HG03575 (cell line): Measurements from ENCODE around the gene EPS15.
"Not testable (repeated sequence)": the region's sequence is repeated elsewhere in the genome, so short reads cannot be mapped to it uniquely, and the experiment has no call there.

Experiments used
- ATAC-seq: cut with Tn5 transposase; IDR thresholded peaks from one replicate; pipeline ENCODE4 v1.9.1; 2021; ENCODE audit not compliant: unreplicated experiment, insufficient number of reproducible peaks, low FRiP score; ENCODE audit errors: extremely low read depth

The EPS15 gene

DNA sequence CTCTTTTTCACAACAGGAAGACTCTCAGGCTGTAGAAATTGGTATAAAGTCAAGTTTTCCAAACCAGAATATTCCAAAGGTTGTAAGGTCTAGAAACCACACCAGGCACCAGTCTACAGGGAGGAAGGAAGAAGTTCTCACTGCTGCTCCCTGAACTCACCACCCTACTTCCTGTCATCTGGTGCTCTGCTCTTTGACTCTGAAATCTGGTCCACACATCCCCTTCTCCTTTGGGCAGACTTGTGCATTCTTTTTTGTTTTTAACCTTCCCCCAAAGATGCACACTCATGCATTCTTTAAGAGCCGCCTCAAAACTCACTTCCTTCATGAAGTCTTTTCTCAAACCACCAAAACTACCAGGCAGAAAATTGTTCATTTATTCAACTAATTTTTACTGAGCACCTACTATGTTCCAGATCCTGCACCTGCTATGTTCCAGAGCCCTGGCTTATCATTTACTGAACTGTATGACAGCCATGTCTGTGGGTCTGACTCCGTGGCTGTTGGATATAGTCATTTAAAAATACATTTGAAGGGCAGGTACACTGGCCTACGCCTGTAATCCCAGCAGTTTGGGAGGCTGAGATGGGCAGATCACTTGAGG is 30.1 kb upstream of the EPS15 start:
- ATAC-seq: no peak

DNA sequence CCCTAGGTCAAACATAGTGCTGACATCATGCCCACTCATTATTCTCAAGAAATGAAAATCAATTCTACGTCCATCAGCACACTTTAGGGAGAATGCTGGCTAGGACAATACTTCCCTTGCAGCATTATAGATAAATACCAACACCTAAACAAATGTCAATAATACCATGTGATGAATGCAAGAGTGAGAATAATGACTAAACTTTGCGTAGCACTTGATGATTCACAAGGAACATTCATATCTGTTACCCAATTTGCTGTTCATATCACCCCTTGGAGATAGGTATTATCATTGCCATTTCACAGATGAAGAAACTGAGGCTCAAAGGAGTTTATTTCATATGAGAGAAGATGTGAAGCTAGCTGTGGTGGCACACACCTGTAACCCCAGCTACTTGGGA is 24.8 kb upstream of the EPS15 start:
- no peak for ATAC-seq

DNA sequence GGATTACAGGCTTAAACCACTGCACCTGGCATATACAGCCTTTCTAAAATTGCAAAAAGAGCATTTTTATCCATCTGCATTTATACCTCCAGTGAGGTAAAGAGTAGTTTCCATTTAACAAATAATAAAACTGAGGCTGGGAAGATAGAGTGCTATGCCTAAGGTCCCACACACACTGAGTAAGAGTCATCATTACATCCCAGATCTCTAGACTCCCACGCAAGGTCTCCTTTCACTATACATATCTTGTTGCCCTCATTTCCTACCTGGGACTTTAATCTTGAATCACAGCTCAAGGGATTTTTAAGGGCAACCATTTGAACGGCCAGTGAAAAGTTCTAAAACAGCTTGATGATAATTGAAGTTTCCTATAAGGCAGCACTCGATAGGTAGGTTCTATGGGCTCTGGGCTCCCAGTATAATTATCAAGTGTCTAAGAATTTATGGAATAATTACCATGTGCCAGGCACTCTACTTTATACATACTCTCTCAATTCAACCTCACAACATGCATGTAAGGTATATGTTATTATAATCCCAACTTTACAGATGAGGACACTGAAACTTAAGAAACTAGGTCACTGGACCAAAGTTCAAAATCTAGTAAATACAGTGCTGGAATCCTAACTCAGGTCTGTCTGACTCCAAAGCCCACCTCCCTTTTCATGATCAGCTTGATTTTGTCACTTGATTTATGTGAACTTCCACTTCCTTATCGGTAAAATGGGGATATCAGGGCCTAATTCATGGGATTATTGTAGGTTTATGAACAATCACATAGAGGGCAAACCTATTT is 23.3 kb upstream of the EPS15 start:
- no peak for ATAC-seq

DNA sequence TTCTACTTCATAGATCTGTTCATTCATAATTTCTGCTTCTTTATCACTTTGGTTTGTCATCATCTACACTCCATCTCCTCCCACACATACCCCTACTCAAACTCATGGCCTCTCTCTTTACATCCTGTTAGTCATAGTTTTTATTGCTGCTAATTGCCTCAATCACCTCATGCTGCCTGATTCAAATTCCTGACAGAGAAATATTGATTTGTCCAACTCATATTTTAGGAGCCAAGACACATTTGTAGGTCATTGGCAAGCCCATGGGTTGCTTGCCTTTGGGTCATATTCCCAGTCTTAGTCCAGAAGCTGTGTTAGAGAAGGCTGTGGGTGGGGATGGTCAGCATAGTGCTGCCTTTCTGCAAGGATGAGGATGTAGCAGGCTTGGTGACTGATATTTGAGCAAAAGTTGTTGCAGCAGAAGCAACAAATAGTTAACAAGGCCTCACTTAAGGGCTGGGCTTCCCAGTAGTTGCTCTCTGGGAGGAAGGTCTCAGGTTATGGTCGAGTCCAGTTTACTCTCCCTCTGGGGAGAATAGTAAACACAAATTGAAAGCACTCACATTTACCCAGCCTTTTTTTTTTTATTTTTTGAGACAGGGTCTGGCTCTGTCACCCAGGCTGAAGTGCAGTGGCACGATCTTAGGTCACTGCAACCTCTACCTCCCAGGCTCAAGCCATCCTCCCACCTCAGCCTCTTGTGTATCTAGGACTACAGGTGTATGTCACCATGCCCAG is 22.4 kb upstream of the EPS15 start:
- ATAC-seq: no peak

DNA sequence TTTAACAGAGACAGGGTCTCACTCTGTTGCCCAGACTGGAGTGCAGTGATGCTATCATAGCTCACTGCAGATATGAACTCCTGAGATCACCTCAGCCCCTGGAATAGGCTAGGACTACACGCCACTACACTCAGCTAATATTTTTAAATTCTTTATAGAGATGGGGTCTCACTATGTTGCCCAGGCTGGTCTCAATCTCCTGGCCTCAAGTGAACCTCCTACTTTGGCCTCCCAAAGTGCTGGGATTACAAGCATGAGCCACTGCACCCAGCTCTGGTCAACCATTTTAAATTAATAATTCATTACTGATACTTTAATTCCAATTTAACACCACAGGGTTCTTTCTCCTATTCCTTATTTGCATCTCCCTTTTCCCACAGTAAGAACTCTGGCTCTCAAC is 18.5 kb upstream of the EPS15 start:
- ATAC-seq: no peak

DNA sequence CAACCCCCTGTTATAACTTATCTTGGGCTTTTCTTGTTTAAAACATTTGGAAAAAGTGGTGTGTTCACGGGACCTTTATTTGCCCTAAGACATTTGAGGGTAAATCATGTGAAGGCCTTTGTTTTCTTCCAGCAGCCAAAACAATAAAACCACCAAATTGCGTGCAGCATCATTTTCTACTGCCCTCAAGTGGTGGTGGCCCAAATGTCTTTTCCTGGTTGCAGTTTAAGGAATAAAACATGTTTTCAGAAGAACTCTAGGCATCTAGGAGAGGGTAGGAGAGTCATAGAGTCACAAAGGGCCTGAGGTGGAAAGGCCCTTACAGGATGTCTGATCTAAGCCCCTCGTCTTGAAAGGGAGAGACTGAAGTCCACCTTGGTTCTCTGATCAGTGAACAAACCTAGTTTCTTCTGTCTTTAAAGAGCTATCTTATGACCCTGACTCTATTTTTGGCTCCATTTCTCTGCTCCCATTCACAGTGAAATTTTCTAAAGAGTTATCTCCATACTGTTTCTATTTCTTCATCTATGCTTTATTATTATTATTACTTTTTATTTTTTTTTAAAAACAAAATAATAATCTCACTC is 16.0 kb upstream of the EPS15 start:
- no peak for ATAC-seq

DNA sequence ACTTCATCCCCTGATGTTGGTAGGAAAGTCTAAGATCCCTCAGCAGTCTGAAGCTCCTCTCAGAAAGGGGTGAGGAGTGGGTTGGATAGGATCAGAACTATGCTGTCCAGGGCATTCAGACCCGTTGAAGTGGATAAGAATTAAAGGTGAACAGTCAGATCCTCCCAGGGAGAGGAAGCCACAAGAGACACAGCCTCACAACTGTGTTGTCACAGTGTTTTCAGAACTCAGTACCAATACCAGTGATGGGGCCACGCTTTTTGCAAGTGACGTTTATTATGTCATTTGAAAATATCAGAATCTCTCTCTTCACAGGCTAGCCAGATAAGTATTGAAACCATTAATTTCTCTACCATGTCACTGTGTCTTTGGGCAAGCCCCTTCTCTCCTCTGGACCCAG is 15.4 kb upstream of the EPS15 start:
- no peak for ATAC-seq

DNA sequence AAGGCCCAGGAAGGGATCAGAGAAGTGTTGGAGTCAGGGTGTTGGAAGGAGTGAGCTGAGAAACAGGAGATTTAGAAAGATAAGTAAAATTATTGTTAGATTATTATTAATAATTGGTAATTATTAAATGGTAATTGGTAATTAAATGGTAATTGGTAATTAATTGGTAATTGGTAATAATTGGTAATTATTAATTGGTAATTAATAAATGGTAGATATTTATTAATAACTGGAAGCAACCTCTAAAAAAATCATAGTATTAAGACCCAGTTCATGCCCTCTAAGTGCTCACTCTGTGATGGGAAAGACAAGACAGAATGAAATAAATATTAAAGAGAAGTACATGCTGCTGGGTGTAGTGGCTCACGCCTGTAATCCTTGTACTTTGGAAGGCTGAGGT is 13.8 kb upstream of the EPS15 start:
- no peak for ATAC-seq

DNA sequence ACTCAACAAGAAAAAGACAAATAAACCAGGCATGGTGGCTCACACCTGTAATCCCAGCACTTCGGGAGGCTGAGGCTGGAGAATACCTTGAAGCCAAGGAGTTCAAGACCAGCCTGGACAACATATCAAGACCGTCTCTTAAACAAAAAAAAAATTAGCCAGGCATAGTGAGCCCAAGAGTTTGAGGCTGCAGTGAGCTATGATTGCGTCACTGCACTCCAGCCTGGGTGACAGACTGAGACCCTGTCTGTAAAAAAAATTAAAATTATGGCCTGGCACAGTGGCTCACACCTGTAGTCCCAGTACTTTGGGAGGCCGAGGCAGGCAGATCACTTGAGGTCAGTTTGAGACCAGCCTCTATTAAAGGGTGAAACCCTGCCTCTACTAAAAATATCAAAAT is 11.4 kb upstream of the EPS15 start:
- ATAC-seq: not testable (repeated sequence)

DNA sequence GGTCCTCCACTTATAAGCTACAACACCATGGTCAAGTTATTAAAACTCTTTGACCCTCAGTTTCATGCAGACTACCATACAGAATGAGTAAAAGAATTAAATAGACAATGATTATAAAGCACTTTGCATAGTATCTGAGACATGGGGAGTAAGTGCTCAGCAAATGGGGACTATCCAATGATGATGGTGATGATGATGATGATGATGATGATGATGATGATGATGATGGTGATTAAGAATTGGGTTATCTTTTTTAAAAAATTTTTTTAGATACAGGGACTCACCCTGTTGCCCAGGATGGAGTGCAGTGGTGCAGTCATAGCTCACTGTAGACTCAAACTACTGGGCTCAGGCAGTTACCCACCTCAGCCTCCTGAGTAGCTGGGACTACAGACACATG is 8.1 kb upstream of the EPS15 start:
- no peak for ATAC-seq

DNA sequence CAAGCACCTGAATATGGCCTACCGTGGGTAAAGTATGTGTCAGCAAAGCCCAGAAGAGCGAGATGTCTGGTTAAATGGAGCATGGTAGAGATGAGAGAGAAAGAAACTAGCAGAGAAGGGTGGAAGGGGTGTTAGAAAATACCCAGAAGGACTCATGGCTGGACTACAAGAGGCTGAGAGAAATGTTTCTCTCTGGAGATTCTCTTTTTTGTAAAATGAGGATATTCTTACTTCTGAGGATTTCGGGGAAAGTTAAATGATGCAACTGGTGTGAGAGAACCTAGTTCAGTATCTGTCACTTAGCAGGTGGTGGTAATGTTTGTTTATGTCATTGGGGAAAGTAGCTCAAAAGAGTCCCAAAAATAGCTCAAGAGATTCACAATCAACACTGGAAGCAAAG is 7.2 kb upstream of the EPS15 start:
- no peak for ATAC-seq

DNA sequence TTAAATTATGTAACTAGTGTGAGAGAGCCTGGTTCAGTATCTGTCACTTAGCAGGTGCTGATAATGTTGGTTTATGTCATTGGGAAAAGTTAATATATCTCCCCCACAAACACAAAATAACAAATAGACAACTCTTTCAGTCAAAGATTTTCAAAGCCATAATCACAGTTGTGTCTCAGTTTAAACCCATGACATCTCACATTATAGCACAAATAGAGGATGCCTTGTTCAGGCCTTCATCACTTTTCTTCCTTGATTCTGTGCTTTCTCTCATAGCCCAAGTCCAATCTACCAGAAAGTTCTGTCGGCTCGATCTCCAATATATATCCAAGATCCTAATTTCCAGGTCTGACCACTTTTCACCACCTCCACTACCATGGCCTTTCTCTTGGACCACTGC is 6.2 kb upstream of the EPS15 start:
- no peak for ATAC-seq

DNA sequence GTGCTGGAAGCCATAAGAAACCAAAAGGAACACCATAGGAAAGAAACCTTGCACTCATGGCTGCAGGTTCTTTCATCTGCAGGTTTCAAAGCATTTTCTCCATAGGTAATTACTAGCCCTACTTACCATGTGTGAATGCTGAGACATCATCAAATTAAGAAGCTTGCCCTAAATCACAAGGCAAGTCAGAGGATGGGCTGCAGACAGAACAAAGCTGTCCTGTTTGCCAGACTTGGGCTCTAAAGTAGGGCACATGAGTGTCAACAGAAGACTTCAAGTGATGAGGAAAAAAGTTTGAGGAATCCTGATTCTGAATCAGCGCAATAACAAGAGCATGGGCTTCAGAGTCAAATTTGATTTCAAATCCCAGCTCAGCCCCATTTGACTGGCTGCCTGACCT is 5.8 kb upstream of the EPS15 start:
- no peak for ATAC-seq

DNA sequence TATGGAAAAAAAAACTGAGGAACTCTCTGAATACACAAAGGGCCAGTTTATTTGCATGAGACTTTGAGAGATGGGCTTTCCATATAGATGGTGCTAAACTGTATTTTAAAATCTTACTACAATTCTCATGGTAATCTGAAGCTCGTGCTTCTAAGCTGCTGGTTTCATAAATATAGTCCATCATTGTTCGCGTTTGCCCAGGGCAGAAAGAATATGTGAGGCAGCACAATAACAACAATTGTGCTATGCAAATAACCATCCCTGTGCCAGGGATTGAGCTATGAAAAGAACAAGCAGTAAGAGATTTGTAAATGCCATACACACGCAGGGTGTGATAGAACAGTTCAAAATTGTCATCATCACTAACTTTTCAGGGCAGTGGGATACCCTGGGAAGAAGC is 4.9 kb upstream of the EPS15 start:
- ATAC-seq: no peak

DNA sequence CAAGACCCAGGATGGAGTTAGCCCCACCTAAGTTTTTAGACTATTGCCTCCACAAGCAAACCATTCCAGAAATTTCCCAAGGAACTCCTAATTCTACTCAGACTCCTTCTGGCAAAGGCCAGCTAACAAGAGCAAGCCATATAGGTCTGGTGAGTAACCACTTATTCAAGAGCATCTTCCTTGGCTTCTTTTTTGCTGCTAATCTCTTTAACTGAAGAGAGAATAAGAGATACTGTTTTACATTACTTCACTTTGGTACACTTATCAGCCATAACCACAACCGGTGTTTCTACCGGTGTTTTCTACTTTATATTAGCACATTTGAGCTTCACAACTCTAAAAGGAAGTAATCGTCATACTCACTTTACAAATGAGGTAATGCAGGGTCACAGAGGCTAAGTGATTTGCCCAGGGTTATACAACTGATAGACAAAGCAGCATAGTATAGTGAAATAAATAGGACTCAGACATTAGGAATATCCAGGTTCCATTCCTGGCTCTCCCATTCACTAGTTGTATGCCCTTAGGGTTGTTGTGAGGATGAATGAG is 1.7 kb upstream of the EPS15 start:
- no peak for ATAC-seq

DNA sequence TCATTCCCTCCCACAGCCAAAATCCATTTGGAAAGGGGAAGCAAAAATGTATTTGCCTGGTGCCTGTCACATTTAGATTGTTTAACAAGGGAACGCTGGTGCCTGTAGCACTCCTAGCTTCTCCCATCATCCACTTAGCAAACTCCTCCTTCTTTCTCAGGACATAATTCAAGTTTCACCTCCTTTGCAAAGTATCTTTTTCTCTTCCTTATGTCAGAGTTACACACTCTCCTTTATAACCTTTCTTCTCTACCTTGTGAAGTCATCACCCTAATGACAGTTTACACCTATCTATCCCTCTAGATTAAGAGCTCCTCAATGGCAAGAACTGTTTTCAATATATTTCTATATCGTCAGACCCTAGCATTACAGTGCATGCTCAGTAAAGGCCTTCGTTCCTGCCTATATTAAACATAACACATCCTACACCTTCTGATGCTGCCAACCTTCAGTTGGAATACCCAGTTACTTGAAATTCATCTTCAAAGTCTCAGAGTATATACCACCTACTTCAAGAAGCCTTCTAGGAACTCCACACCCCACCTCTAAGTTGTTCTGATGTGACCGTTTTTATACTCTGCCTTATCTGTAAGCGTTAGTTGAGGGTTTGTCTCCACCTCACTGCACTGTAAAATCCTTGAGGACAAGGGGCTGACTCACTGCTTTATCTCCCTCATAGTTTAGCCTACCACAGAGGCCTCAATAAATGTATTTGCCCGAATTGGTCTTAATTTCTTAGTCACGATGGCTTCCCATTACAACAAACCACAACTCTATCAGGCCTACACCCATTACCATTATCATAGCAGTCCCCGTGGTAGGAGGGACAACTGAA is 1.0 kb upstream of the EPS15 start:
- ATAC-seq: no peak

DNA sequence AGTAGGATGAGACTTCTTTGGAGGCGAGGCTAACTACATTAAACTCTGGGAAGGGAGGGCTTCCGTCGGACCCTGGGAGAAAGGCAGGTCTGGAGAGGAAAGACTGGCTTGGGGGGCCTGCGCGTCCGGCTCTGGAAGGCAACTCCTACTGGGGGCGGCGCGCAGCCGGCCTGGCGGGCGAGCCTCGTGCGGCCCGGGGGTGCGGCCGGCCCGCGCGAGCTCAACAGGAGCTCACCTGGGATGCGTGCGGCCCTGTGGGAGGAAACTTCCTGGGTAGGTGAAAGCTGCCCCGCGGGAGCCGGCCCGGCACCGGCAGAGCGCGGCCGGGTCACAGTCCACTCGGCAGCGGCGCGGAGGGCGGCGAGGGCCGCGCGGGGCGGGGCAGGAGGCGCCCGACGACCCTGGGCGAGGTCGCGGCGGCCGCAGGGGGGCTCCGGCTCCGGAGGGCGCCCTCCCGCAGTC is 449 bp downstream of the EPS15 start:
- no peak for ATAC-seq

DNA sequence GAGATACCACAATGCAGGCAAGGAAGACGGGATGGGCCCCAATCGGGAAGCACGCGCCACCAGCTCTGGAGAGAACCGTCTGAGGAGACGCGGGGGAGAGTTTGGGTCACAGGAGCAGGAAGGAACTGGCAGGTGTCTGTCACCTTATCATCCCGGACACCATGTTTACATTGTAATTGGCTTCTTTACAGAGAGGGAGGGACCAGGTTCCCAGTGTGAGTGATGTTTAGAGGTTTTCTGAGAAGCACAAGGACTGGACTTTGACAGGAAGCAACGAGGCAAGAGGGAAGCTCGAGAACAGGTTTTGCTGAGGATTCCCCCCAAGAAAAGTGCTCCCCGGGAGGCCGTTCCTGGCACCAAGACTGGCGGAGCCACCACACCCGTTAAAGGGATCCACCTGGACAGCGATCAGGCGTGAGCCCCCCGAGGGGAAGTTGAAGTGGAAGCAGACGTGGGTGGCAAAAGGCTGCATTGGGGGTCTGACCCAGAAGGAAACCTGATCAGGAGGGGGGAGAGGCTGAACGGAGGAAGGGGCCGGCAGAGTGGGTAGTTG is 957 bp downstream of the EPS15 start:
- no peak for ATAC-seq
